ENCODE measurements around the gene CPLX1.

GRCh38 chr4:859496-859895, 33.6 kb upstream of the CPLX1 start:
- no peak for TF ChIP-seq CTCF (IDR thresholded peaks at IDR 0.05)
- no peak for TF ChIP-seq POLR2A (IDR thresholded peaks at IDR 0.05)
- TF ChIP-seq EP300 (IDR thresholded peaks at IDR 0.05), result no peak

Measured in tibial nerve (tissue), 4 donors.